Ovary (tissue), 3 donors: Measurements from ENCODE around the gene PAQR4.

Source experiments
- CTCF ChIP-seq, 3 donors: fragments of 450-650 bp in 2 of 3; fragments of 200-600 bp in 1 of 3; IDR thresholded peaks; one replicate each; pipeline versions ENCODE4 v1.5.1 to v1.8.0; 2016 to 2022; ENCODE audit warnings: antibody characterized with exemption in 3 of 3, mild to moderate bottlenecking in 1 of 3
- EP300 ChIP-seq: sonication (generic); formaldehyde crosslinking; IDR thresholded peaks from one replicate; pipeline ENCODE4 v1.6.1; 2017; ENCODE audit warnings: antibody characterized with exemption
- POLR2A ChIP-seq: fragments of 450-650 bp; IDR thresholded peaks from one replicate; pipeline ENCODE4 v1.6.1; 2017; ENCODE audit warnings: antibody characterized with exemption, mild to moderate bottlenecking, moderate library complexity
- donor health status: DM: no; HTN: no; CAD: no.

DNA sequence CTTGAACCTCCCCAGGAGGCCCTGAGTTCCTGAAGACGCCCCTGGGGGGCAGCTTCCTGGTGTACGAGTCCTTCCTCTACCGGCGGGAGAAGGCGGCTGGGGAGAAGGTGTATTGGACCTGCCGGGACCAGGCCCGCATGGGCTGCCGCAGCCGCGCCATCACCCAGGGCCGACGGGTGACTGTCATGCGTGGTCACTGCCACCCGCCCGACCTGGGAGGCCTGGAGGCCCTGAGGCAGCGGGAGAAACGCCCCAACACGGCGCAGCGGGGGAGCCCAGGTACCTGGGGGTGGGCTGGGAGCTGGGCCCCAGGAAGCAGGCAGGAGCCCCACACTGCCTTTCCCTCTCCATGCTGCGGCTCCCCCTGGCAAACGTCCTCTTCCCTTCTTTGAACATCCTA lies 35.4 kb upstream of the PAQR4 start:
- no peak for TF ChIP-seq CTCF (IDR thresholded peaks at IDR 0.05)
- TF ChIP-seq POLR2A, result no peak
- TF ChIP-seq EP300, result no peak
